T1000 (cell line): ENCODE results near the gene TMEM126B.
A peak's percentile ranks its signal among the peaks of the same experiment; 100 is the strongest.
"Not testable (repeated sequence)": the region's sequence is repeated elsewhere in the genome, so short reads cannot be mapped to it uniquely, and the experiment has no call there.

Experiments
- DNase-seq: peaks from one replicate; lab custom pipeline; 2025; ENCODE audit warnings: mixed read lengths; lab: John Stamatoyannopoulos, UW

The TMEM126B gene

DNA sequence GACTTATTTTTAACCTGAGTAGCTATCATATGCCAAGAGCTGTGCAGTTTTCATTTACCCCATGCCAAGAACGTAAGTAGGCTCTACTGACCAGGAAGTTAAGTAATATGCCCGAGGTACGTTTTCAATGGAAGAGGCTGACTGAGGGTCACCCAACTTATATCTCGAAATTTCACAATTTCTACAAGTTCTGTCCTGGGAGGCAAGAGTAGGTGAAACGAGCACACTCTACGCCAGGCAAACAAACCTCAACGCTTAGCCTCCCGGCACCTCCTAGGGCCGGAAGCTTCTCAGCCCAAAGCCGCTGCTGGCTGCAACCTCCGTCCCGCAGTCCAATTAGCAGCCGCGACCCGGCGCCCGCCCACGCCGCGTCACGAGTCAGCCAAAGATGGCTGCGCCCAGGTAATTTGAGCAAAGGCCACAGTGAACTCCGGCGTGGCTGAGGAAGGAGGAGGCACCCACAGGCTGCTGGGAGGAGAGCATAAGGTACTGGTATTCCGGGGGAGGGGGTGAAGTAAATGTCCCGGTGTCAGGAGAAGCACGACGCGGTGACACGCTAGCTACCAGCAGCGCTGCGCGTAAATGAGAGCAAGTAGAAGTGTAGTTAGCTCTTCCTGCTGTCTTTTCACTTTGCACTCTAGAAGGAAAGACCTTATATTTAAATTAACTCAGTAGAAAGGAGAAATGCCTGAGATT lies 19.4 kb downstream of the TMEM126B start, which contains the start of gene TMEM126A:
TSS of gene TMEM126A (plus strand) at position 364 of the 696 bp plus-strand sequence. CDS start 2,289 bp downstream, outside the sequence.
- DNase-seq, result peak; percentile 29

DNA sequence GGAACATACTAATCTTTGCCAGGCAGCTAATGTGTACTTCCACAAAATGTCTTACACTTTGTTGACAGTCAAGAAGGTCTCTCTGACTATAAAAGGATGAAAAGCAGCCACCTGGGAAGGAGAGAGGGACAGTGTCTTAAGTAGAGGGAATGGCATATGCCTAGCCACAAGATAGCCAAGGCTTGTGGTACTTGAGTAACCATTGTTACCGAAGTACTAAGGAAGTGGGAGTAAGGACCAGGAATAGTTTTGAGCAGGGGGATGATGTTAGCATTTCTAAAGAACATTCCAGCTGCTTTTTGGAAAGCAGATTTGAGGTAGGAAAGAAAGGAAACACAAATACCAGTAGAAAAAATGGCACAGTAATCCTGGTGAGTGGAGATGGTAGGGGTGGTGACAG lies 22.7 kb downstream of the TMEM126B start:
- no peak for DNase-seq

DNA sequence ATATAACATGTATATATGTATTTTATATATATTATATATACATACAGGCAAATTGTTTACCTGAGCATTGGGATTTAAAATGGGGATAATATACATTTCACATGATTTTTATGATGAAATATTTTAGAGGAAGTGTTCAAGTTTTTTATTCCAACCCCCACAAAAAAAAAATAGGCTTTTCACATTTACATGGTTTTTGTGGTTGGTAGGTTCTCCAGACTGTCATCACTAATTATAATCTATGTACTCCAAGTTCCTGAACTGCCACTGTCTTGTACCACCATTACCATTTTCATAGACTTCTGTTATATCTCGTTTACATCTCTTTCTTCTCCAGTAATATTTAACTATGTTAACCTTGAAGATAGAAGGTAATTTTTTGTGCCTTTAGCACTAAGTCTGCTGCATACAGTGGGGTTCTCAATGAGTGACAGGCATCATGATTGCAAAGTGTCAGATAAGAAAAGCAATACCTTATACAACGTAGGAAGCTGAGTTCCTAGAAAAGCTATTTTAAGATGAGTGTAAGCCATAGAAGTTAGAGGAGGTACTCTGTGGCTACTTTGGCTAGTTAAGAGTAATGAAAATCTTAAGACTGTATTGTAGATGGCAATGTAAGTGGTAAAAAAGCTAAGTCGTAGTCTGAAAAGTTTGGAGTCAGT lies 24.5 kb downstream of the TMEM126B start:
- no peak for DNase-seq

DNA sequence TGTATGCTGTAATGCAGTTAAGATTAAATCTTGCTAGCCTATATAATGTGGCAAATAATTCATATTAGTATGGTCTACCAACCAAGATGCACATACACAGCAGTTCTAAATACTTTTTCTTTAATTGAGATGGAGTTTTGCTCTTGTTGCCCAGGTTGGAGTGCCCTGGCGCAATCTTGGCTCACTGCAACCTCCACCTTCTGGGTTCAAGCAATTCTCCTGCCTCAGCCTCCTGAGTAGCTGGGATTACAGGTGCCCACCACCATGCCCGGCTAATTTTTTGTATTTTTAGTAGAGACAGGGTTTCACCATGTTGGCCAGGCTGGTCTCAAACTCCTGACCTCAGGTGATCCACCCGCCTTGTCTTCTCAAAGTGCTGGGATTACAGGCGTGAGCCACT lies 25.9 kb downstream of the TMEM126B start:
- DNase-seq, result not testable (repeated sequence)

DNA sequence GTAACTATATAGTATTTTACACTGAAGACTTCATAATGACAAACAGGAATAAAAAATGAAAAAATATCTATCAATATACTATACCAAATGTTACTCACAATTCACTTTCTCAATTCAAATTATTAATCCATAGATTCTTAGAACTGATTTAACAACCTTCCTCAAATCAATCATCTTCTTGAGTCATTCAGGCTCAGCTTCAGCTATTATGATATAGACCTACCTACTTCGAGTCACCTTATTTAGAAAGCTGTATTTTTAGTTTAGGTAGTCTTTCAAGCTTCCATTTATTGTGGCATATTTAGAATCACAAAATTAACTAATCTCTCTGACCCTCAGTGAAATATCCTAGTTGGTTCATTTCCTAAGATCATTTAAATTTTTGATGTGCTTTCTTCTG lies 28.4 kb downstream of the TMEM126B start:
- no peak for DNase-seq

DNA sequence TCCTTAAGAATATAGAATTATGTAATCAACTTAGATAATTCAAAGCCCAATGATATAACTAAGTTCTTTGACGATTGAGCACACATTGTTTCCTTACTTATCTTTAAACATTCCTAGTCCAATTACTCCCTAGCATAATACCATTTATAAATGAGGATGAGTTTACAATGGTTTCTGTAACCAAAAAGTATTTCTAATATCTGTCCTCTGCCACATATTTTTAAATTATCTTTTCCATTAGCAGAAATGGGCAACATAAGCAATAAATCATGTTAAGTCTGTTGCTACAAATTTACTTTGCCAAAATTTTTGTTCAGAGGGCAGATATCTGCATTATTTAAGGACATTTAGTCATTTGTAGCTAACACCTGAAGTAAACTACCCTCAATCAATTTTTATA lies 29.8 kb downstream of the TMEM126B start:
- DNase-seq, result no peak

DNA sequence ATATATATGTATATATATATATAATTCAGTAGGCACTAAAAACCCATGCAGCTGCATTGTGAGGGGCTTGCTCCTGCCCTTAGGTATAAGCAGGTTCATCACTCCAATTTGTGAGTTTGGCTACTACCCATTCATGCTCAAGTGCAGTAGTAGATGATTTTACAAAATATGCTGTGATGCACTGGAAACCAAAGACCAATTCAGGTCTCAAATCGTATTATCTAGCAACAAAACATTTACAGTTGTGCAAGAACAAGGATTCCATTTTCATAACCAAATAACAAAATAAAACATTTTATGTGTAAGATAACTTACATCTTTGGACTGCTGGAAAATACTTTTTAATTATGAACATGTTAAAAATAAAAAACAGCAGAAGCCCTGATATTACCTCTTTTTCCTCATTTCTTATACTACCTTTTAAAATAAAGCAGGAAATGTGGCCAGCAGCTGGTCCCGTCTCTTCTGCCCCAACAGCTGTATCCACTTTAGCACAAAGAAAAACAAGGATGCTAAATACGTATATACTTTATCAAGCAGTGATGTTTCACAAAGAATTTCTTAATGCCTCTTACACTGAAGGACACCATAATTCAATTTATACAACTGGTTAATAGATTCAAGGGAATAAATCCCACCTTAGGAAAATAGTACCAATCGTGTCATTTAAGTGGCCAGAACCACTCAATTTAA lies 33.7 kb downstream of the TMEM126B start:
- DNase-seq, result no peak

DNA sequence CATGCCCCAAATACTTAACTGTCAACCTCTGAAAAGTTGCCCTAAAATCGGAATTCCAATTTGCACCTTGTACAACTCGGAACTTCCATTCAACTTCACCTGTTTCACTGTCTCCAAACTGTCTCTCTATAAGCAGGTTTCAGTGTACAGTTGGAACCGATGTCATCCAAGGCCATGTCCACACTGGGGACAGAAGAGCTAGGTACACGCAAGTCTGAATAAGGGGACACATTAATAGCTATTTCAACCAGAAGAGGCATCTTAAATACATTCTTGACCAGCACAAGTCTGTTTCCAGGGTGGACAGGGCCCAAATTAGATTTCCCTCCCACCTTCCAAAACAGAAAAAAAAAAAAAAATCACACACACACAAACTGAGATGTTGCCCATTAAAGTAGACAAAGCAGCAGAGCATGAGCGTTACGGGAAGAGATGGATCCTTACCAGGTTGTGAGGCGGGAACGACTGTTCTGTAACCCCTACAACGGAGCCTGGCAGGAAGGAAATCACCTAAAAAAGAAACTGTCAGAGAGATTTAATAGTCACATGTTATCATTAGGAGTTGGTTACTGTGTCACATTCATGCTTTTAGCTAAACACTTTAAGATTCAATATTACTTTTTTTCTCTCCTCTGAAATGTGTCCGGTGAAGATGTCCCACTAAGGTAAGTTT lies 34.8 kb downstream of the TMEM126B start:
- no peak for DNase-seq

DNA sequence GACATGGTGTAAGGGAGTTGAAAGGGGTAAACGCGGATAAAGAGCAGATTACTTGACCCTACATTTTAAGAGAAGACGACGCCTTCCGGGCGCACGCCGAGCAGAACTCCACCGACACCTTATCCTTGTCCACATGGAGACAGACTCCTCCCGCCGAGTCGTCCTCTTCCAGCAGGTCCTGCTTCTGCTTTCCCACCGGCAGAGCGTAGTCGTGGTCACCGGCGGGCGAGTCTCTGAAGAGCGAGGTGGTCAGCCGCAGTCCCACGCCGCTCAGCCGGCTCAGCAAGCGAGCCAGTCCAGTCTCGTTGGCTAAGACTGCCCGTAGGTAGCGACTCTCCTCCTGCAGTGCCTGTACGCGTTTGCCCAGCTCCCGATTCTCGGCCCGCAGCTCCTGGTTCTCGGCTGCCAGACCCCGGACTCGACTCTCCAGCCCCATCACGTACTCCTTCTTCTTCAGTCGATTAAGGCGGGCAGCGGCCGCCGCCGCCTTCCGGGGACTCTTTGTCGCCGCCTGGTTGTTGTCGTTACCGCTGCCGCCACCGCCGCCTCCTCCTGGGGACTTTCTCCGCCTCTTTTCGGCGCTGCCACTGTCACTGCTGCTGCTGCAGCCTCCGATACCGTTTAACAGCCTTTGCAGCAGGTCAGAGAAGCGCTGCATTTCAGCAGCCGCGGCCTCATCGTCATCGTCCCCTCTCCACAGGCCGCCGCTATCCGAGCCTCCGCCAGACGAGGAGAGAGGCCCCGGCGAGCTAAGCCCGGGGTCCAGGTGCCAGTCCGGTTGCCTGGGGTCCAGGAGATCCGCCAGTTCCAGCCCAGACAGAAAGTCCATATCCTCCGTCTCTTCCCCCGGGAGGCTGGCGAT lies 35.6 kb downstream of the TMEM126B start:
- peak; percentile 35 for DNase-seq

DNA sequence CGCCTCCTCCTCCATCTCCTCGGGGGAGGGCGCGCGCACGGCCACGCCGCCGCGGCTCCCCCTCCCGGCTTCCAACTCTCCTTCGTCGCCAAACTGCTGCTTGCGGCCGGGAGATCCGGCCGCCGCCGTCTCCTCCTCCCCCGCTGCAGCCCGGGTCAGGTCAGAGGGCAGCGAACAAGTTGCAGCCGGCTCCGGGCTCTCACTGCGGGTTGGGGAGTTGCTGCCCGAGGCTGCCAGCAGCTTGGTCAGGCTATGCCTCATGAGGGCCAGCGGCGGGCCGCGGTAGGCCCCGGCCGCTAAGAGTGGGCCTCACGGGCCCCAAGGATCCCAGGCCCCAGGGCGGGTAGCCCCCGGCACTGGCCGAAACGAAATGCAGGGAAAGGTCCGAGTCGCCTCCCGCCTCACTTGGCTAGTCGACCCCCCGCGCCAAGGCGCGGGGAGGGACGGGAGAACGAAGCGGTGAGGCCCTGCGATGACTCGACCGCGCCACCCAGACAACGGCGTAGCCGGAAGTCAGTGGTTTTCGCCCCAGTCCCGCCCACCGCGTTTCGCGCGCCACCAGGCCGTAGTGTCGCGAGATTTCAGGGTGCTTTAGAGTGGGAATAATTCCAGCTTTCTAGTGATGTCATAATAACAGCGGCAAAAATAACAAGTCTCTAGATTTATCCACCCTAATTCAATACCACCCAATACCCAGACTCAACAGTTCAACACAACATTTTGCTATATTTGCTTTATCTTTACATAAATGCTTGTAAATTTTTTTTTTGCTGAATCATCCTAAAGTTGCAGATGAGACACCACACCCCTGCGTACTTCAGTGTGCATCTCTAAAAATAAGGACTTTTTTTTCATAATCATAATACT lies 36.5 kb downstream of the TMEM126B start, which contains the start of gene CREBZF:
TSS of gene CREBZF (minus strand) at position 515 of the 867 bp plus-strand sequence. CDS start at position 261, 254 bp downstream.
- DNase-seq, result peak; percentile 81

DNA sequence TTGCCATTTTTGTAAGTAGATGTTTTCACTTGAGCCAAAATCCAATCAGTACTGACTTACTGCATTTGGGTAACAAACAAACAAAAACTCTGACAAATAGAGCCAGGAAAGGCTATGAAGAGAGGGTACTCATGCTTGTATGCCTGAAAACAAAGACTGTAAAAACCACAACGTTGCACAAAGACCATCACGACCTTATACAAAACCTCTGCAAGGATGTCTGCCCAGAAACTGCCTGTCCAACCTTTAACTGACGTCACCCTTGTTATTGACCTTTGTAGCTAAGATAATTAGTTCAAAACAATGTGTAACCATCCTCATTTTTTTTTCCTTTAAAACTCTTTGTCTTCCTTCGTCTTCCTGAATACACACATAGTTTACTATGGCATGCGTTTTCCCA lies 37.3 kb downstream of the TMEM126B start:
- no peak for DNase-seq

DNA sequence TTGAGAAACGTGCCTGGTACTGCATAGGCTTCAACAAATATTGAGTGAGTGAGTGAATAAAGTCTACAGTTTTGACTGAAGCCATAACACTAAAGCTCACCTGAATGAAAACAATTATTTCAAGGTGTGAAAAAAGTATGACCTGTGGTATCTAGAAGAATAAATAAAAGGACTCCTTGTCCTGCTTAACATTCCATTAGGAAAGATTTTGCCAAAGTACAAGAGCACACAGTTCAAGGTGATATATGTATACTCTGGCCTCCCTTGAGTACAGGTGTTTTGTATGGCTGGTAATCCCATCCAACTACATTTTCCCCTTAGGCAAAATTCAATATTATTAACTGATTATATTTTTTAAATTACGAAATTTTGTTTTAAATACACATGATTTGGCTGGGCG lies 38.3 kb downstream of the TMEM126B start:
- no peak for DNase-seq

DNA sequence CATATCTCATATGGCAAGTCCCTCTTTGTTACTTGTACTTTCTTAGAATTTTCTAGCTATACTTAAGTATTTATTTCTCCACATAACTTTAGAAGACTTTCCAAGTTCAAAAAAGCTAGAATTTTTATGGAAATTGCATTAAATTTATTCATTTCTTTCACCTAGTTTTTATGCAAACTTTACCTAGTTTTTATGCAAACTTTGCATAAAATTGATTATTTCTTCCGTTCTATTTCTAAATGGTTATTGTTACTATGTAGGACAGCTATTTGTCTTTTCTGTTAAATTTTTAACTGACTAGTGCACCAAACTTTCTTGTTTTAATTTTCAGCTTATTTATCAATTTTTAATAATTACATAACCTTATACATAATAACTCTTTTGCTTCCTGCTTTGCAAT lies 39.8 kb downstream of the TMEM126B start:
- DNase-seq, result no peak

DNA sequence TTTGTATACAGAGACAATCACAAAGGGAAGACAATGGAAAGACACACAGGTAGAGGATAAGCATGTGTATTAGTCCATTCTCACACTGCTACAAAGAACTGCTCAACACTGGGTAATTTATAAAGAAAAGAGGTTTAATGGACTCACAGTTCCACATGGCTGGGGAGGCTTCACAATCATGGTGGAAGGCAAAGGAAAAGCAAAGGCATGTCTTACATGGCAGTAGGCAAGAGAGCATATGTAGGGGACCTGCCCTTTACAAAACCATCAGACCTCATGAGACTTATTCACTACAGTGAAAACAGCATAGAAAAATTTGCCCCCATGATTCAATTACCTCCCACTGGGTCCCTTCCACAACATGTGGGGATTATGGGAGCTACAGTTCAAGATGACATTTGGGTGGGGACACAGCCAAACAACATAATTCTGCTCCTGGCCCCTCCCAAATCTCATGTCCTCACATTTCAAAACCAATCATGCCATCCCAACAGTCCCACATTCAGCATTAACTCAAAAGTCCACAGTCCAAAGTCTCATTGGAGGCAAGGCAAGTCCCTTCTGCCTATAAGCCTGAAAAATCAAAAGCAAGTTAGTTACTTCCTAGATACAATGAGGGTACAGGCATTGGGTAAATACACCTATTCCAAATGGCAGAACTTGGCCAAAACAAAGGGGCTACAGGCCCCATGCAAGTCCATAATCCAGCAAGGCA lies 42.7 kb downstream of the TMEM126B start:
- DNase-seq, result not testable (repeated sequence)

DNA sequence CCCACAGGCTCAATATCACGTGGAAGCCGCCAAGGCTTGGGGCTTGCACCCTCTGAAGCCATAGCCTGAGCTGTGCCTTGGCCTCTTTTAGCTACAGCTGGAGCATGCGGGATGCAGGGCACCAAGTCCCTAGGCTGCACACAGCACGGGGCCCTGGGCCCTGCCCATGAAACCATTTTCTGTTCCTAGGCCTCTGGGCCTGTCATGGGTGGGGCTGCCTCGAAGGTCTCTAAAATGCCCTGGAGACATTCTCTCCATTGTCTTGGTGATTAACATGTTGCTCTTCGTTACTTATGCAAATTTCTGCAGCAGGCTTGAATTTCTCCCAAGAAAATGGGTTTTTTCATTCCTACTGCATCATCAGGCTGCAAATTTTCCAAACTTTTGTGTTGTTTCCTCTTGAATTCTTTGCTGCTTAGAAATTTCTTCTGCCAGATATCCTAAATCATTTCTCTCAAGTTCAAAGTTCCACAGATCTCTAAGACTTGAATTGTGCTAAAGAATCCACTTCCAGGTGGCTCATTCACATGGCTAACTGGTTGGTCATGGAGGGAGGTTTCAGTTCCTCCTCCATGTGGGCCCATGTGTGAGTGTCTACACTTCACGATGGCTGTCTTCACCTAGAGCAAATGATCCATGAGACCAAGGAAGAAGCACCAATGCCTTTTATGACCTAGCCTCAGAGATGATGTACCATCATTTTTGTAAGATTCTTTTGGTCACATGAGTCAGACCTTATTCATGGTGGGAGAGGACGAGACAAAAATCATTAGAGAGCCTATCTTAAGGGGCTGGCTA lies 43.9 kb downstream of the TMEM126B start:
- DNase-seq, result no peak

DNA sequence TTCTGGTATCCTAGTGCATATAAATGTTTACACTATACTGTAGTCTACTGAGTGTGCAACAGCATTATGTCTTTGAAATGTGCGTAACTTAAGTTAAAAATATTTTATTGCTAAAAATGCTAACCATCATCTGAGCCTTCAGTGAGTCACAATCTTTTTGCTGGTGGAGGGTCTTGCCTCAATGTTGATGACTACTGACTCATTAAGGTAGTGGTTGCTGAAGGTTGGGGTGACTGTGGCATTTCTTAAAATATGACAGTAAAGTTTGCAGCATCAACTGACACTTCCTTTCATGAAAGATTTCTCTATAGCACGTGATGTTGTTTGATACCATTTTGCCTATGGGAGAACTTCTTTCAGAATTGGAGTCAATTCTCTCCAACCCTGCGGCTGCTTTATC lies 45.0 kb downstream of the TMEM126B start:
- DNase-seq, result no peak

DNA sequence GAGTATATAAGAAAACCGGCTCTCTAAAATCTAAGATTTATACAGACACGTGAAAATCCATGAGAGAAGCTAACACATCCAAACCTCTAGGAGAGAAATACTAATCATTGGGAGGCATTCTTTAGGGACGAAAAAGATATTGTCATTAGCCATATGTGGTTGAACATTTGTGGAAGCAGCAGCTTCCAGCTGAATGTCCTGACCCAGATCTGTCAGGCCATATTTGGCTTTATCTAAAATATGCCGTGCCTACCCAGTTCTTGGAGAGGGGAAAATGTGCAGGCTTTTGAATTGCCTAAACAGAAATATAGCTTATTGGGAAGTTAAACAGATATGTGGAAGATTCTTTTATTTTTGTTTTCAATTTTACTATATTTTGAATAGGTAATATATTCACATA lies 51.2 kb downstream of the TMEM126B start:
- DNase-seq, result no peak

DNA sequence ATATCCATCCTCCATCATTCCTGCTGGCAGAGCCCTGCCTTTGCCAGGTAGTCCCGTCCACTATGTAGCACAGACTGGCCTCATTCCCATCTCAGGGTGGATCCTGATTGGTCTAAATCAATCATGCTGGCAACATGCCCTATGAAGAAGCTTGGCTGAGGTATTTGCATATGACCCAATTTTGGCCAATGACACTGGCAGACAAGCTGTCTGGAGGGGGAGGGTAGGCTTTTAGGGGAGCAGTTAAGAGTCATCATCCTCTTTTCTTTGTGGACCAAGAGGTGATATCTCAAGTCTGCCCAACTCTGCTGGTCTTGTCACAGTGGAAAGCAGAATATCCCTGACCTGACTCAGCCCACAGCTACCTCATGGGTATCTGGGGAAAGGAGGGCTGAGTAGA lies 52.5 kb downstream of the TMEM126B start:
- DNase-seq, result no peak
